Right forelimb (tissue), 1 donor: Measurements from ENCODE around the gene HLA-DRB1.
"Not testable (repeated sequence)": the region's sequence is repeated elsewhere in the genome, so short reads cannot be mapped to it uniquely, and the experiment has no call there.

Source experiments
- DNase-seq: peaks from one replicate; pipeline ENCODE4 v3.0.0-alpha.2; 2018

HLA-DRB1 gene

GRCh38 chr6:32609391-32609730 is 19.7 kb upstream of the HLA-DRB1 start:
- no peak for DNase-seq

GRCh38 chr6:32608362-32608761 is 18.7 kb upstream of the HLA-DRB1 start:
- no peak for DNase-seq

DNA sequence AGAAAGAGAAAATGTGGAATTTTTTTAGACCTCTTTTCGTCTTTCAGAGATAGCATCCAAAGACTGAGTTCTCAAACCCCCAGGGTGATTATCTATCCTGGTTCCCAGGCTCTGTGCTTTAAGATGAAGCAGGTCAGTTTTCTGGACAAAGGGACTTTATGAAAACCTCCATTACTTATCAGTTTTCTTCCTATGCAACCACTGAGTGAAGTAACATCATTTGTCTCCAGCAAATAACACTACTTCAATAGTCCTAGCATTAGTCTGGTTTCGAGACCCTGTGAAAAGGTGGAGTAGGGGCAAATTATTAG is 18.3 kb upstream of the HLA-DRB1 start:
- no peak for DNase-seq

DNA sequence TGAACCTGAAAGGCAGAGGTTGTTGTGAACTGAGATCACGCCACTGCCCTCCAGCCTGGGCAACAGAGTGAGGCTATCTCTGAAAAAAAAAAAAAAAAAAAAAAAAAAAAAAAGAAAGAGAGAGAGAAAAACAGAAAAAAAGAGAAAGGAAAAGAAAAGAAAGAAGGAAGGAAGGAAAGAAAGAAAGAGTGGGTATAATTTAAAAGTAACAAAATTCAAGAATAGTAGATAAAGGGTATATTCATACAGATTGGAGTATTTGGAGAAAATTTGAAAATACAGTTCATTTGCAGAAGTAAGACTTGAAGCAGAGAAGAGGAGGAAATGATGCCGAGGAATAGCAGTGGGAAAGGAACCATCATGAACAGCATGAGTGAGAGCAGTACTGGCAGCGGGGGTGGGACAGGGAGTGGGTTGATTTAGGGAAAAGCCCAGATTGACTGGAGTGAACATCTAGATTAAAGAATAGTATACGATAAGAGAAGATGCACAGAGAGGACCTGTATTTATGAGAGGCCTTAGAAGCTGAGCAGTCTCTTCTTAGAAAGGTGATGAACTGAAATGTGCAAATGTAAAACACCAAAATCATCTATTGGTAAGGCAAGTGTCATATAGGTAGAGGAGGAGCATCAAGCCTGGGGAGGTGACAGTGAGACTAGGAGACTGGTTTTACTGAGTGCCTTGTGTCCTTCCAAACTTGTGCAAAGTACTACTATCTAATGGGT is 17.8 kb upstream of the HLA-DRB1 start:
- DNase-seq = no peak

DNA sequence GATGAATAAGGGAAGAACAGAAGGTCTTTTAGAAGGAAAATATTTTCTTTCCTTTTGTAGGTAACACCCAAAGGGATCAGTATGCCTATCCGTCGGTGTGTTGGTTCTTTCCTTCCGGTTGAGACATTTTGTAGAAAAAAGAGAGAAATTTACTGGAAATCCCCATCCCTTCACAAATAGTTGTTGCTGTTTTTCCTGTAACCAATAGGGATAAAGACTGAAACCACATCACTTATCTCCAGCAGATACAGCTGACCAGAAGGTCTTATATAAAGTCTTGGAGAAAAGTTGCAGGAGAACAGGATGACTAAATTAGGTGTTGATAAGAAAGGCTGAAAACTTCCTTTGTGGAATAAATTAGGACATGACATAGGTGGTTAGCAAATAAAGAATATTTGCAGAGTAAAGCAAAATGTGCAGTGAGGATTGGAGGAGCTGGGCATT is 14.8 kb upstream of the HLA-DRB1 start:
- DNase-seq = no peak

- no peak for DNase-seq
Observed at GRCh38 chr6:32603888-32604287, 14.2 kb upstream of the HLA-DRB1 start.

GRCh38 chr6:32603222-32603621 is 13.6 kb upstream of the HLA-DRB1 start:
- DNase-seq = no peak

DNA sequence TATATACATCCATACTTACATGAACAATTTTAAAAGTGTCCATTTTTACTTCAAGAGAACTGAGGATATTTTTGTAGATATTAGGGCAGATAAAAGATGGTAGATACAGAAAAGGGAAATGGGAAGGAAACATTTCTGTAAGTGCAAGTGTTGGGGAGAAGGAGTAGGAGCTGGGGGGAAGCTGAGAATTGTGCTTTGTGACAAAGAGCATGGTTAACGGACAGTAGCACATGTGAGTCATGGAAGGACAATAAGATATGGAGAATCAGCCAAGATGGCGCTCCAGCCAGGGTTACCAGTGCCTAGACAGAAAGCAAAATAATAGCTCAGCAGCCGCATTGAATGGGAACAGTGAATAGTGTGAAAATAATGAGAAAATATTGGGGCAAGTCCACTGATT is 12.7 kb upstream of the HLA-DRB1 start:
- no peak for DNase-seq

DNA sequence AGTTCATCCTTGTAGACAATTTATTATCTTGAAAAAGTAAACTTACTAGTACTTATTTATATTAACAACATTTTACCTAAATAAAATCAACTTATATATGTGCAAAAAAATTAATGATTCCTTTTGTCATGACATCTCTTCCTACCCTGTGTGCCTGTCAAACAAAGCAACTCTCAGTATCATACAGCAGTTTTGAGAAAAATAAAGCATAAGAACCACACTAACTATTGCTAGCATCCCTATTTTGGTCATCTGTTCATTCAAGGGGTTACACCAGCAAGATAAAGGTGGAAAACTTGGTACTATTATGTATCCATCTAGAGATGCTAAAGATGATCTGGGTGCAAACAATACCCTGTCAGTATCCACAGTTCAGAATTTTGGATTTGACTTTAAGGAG is 7.4 kb upstream of the HLA-DRB1 start:
- no peak for DNase-seq

GRCh38 chr6:32590713-32591112 is 1.1 kb upstream of the HLA-DRB1 start:
- DNase-seq = not testable (repeated sequence)

GRCh38 chr6:32588156-32588555 is 1.5 kb downstream of the HLA-DRB1 start:
- no peak for DNase-seq

GRCh38 chr6:32583527-32583898 is 6.1 kb downstream of the HLA-DRB1 start:
- no peak for DNase-seq

DNA sequence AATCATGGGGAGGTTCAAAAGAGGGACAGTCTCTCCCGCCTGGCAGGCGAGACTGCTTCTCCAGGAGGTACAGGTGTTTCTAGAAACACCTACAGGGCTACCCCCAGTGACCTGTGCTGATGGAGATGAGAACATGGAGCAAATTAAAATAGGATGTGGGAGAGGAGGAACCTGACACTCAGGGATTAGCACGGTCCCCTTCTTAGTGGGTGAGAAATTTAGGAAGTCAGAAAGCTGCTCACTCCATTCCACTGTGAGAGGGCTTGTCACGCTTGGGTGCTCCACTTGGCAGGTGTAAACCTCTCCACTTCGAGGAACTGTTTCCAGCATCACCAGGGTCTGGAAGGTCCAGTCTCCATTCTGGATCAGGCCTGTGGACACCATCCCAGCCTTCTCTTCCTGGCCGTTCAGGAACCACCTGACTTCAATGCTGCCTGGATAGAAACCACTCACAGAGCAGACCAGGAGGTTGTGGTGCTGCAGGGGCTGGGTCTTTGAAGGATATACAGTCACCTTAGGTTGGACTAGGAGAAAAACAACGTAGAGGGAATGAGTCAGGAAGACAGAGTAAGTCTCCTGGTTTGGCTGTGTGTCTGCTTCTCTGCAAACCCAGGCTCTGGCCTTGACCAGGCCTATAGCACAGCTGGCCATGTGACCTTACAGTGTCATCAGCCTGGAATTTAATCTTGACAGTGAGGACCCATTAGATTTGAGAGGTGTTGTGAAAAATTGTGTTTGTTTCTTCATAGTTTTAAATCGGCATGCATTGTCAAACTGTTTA is 8.1 kb downstream of the HLA-DRB1 start:
- DNase-seq = no peak

- no peak for DNase-seq
Observed at GRCh38 chr6:32580593-32580992, 9.1 kb downstream of the HLA-DRB1 start.

GRCh38 chr6:32578962-32579361 is 10.7 kb downstream of the HLA-DRB1 start:
- DNase-seq = no peak

DNA sequence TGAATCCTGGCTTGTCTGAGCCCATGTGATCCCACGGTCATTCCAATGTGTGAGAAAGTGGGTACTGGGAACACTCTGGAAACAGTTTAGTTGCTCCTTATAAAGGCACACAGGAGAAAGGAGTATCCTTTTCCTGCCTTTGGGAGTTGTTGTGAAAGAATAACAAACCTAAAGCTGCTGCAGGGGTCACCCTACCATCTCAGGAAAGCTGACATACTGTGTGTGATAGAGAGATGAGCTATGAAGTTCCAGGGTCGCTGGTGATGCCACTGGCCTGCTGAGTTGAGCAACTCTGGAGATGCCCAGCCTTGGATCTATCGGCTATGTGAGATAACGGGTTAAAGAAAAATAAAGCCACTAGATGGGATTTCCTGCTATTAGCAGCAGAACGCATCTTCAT is 12.2 kb downstream of the HLA-DRB1 start:
- DNase-seq = not testable (repeated sequence)

DNA sequence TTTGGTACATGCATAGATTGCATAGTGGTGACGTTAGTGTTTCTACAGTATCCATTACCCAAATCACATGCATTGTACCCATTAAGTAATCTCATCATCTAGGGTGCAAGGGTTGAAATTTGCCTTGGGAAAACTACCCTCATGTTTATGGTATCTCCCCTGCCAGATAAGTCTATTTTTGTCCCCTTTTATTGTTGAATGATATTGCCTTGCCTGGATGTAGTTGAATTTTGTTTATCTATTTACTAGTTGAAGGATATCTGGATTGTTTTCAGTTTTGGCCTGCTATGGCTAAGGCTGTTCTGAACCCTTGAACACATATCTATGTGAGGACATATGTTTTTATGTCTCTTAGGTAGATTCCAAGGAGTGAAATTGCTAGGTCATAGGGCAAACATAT is 13.4 kb downstream of the HLA-DRB1 start:
- no peak for DNase-seq

- no peak for DNase-seq
Observed at GRCh38 chr6:32570363-32570905, 19.2 kb downstream of the HLA-DRB1 start.

GRCh38 chr6:32568561-32568960 is 21.1 kb downstream of the HLA-DRB1 start:
- DNase-seq = no peak

DNA sequence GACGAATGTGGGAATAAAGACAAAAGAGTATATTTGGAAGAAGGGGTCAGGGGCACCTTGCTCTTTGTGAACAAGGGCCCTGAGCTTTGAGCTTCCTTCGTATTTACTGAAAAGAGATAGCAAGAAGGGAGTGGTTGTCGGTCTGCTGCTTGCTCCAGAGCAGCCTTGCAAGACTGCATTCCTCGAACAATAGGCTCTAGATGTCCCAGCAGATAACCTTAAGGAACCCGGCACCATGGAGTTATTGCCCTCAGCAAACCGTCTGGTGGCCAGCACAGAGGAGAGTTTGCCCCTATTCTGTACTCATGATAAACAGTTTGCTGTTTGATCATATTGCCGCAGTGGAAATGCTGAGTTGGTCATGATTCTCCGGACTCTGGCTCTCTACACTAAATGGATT is 22.7 kb downstream of the HLA-DRB1 start:
- DNase-seq = no peak

- DNase-seq = no peak
Observed at GRCh38 chr6:32565511-32565910, 24.1 kb downstream of the HLA-DRB1 start.

DNA sequence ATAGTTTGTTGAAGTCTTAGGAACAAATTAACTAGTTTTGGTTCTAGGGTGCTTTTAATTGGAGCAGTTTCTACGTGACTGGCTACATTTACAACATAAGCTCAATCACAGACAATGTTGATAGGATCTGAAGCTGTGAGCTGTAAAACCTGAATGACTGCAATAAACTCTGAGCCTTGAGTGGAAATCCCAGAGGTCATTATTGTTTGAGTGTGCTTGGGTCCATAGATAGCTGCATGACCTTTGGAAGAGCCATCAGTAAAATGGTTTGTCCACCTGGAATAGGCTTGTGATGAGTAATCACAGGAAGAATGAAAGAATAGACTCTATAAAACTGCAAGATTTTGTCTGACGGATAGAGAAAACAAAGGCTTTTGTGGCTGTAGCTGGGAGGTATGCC is 26.7 kb downstream of the HLA-DRB1 start:
- DNase-seq = no peak

DNA sequence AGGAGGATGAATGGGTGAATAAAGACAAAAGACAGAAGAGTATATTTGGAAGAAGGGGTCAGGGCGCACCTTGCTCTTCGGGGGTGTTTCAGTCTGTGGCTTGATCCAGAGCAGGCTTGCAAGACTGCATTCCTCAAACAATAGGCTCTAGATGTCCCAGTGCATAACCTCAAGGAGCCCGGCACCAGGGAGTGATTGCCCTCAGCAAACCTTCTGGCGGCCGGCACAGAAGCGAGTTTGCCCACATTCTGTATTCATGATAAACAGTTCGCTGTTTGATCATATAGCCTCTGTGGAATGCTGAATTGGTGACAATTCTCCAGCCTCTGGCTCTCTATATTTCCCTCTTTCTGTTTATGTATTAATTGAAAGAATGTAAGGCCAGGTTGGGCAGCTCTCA is 29.9 kb downstream of the HLA-DRB1 start:
- no peak for DNase-seq

DNA sequence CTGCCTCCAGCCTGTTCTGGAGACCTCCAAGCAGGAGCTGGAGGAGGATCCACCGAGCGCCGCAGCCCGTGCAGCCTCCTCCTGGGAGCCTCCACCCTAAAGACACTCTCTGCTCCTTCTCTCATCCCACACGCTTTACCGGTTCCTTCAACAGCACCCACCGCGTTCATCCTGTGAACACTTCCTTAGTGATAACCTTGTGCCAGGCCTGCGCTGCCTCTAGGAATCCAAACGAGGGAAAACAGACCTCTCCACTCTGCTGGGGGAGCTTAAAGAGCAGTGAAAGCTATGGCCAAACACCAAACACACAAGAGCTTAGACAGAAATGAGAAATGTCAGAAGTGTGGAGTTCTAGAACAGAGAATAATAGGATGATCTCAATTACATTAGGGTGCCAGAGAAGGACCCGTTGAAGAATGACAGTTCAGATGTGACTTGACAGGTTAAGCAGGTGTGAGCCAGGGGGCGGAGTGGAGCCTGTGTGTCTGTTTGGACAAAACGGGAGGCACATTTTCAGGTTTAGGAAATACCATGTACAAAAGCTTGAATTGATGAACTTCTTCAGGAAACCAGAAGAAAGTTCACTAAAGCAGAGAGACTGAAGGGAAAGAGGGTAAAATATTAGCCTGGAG is 31.1 kb downstream of the HLA-DRB1 start:
- no peak for DNase-seq
